ENCODE measurements around the gene TSPO. TPM values are rescaled to one million over a fixed set of nuclear protein-coding genes. Genes with fewer than 3 reads are reported as not detected.
A peak's percentile ranks its signal among the peaks of the same experiment; 100 is the strongest.
"Not testable (repeated sequence)": the region's sequence is repeated elsewhere in the genome, so short reads cannot be mapped to it uniquely, and the experiment has no call there.

TSPO gene
- total RNA-seq (ENCODE audit: unreplicated experiment) = 38.9 TPM
- long read RNA-seq, transcript TSPO-202 (4 exons, 881 nt) = major isoform, 45 of 53 reads
- long read RNA-seq, partial matches to known transcripts = 4 of 53 reads
- long read RNA-seq, other reads (novel, unspliced or antisense) = 3 of 53 reads

- DNase-seq (ENCODE audit: low spot score) = peak; percentile 53
- H3K4me3 Mint-ChIP-seq (ENCODE audit: unreplicated experiment) = peak within 1 kb of the TSS; percentile 90
- peaks cover 12% of the 10 kb centered on the region for H3K4me1 Mint-ChIP-seq (ENCODE audit: unreplicated experiment)
- no peaks in the 10 kb centered on the region for H3K9me3 Mint-ChIP-seq (ENCODE audit: unreplicated experiment)
- H3K27ac Mint-ChIP-seq (ENCODE audit: unreplicated experiment) = no peak within 1 kb of the TSS
- no peak for TF ChIP-seq CTCF (IDR thresholded peaks at IDR 0.05; ENCODE audit: unreplicated experiment)
- no peaks in the 10 kb centered on the region for H3K36me3 Mint-ChIP-seq (ENCODE audit: low read depth, unreplicated experiment)
- peaks cover 7% of the 10 kb centered on the region for H3K27me3 Mint-ChIP-seq (ENCODE audit: unreplicated experiment)
These were observed at the start of gene TSPO for GRCh38 chr22:43151251-43152002. TSS of gene TSPO (plus strand) at chr22:43151559. CDS start at chr22:43159239, 7,680 bp downstream.

- H3K27ac Mint-ChIP-seq (ENCODE audit: unreplicated experiment); H3K27me3 Mint-ChIP-seq (ENCODE audit: unreplicated experiment); H3K9me3 Mint-ChIP-seq (ENCODE audit: unreplicated experiment); H3K4me1 Mint-ChIP-seq (ENCODE audit: unreplicated experiment); H3K4me3 Mint-ChIP-seq (ENCODE audit: unreplicated experiment); H3K36me3 Mint-ChIP-seq (ENCODE audit: low read depth, unreplicated experiment); DNase-seq (ENCODE audit: low spot score): not testable (repeated sequence)
These were observed 47.2 kb upstream of the TSPO start for GRCh38 chr22:43104056-43104625.

GRCh38 chr22:43104950-43105349 is 46.4 kb upstream of the TSPO start:
- H3K9me3 Mint-ChIP-seq (ENCODE audit: unreplicated experiment); DNase-seq (ENCODE audit: low spot score); H3K4me1 Mint-ChIP-seq (ENCODE audit: unreplicated experiment); H3K27me3 Mint-ChIP-seq (ENCODE audit: unreplicated experiment); H3K36me3 Mint-ChIP-seq (ENCODE audit: low read depth, unreplicated experiment); H3K4me3 Mint-ChIP-seq (ENCODE audit: unreplicated experiment); H3K27ac Mint-ChIP-seq (ENCODE audit: unreplicated experiment): not testable (repeated sequence)

- no peaks in the 10 kb centered on the region for H3K36me3 Mint-ChIP-seq (ENCODE audit: low read depth, unreplicated experiment)
- H3K27me3 Mint-ChIP-seq (ENCODE audit: unreplicated experiment) = peaks cover 7% of the 10 kb centered on the region
- no peak overlapping the region for H3K27ac Mint-ChIP-seq (ENCODE audit: unreplicated experiment)
- no peak for TF ChIP-seq CTCF (IDR thresholded peaks at IDR 0.05; ENCODE audit: unreplicated experiment)
- no peak overlapping the region for H3K4me3 Mint-ChIP-seq (ENCODE audit: unreplicated experiment)
- DNase-seq (ENCODE audit: low spot score) = no peak
- peaks cover 9% of the 10 kb centered on the region for H3K4me1 Mint-ChIP-seq (ENCODE audit: unreplicated experiment)
- no peaks in the 10 kb centered on the region for H3K9me3 Mint-ChIP-seq (ENCODE audit: unreplicated experiment)
These were observed 45.1 kb upstream of the TSPO start for GRCh38 chr22:43106302-43106701.

- DNase-seq (ENCODE audit: low spot score) = no peak
These were observed 41.8 kb upstream of the TSPO start for GRCh38 chr22:43109511-43109910.

More at GRCh38 chr22:43109511-43109910, 41.8 kb upstream of the TSPO start:
- no peak overlapping the region for H3K27ac Mint-ChIP-seq (ENCODE audit: unreplicated experiment)
- no peak for TF ChIP-seq CTCF (IDR thresholded peaks at IDR 0.05; ENCODE audit: unreplicated experiment)
- H3K36me3 Mint-ChIP-seq (ENCODE audit: low read depth, unreplicated experiment) = no peaks in the 10 kb centered on the region
- no peak overlapping the region for H3K4me3 Mint-ChIP-seq (ENCODE audit: unreplicated experiment)
- H3K9me3 Mint-ChIP-seq (ENCODE audit: unreplicated experiment) = no peaks in the 10 kb centered on the region
- peaks cover 13% of the 10 kb centered on the region for H3K4me1 Mint-ChIP-seq (ENCODE audit: unreplicated experiment)
- H3K27me3 Mint-ChIP-seq (ENCODE audit: unreplicated experiment) = peaks cover 15% of the 10 kb centered on the region

All from endothelial cell (in vitro differentiated cells).